Neural crest cell (in vitro differentiated cells): Measurements from ENCODE around the gene FAM117A. TPM values are rescaled to one million over a fixed set of nuclear protein-coding genes. Genes with fewer than 3 reads are reported as not detected.
"Not testable (repeated sequence)": the region's sequence is repeated elsewhere in the genome, so short reads cannot be mapped to it uniquely, and the experiment has no call there.

Experiments
- DNase-seq: peaks from one replicate; pipeline ENCODE4 v3.0.0; 2021; ENCODE audit warnings: low read depth, mixed read lengths, low spot score
- H3K27ac Mint-ChIP-seq: one replicate; pipeline ENCODE4 v1.8.0; 2021; ENCODE audit warnings: mild to moderate bottlenecking, mixed read lengths; ENCODE audit not compliant: unreplicated experiment
- H3K27me3 Mint-ChIP-seq: 2 replicates; pipeline ENCODE4 v1.8.0; 2021; ENCODE audit warnings: low read depth, mild to moderate bottlenecking, mixed read lengths
- H3K36me3 Mint-ChIP-seq: 2 replicates; pipeline ENCODE4 v1.8.0; 2021; ENCODE audit warnings: low read depth, mild to moderate bottlenecking, mixed read lengths
- H3K4me1 Mint-ChIP-seq: 2 replicates; pipeline ENCODE4 v1.8.0; 2021; ENCODE audit warnings: mixed read lengths
- H3K4me3 Mint-ChIP-seq: one replicate; pipeline ENCODE4 v1.8.0; 2021; ENCODE audit warnings: mild to moderate bottlenecking, mixed read lengths
- H3K9me3 Mint-ChIP-seq: 2 replicates; pipeline ENCODE4 v1.8.0; 2021; ENCODE audit warnings: mixed read lengths
- total RNA-seq: library from RNA; stranded (reverse); gene quantifications from 2 replicates; pipeline ENCODE4 v1.2.1, GENCODE V29; 2021
- TF ChIP-seq, protein P1 (sequence below): fragments of 200-600 bp; sonication (generic); conservative IDR thresholded peaks from 2 replicates; pipeline ENCODE4 v1.5.0; 2021; ENCODE audit warnings: antibody characterized with exemption, mild to moderate bottlenecking

Gene FAM117A
- total RNA-seq, 1 donor from 2014 or later = 17.0 TPM

DNA sequence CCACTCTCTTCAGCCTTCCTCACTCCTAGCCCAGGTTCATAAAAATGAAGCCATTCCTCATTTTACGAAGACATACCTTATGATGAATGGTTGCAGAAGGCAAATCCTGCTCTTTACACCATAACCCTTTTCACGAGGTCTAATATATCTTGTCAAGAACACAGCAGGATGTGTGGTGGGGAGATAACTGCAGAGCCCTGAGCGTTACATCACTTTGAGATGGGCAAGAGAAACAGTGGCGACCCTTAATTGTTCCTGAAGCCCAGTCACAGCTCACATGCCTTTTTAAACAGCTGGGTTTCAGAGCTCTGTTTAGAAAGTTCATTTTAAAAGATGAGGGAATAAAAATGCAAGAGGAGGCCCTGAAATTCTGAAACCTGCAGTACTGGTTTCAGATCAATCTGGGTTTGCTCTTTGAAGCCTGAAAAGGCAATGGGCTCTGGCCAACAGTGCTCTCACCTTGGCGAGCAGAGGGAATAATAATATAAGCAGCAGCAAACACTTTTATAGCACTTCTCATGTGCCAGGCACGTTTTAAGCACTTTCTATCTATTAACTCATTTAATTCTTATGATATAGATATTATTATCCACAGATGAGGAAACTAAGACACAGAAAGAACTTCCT, 2.9 kb downstream of the FAM117A start:
- Mint-ChIP-seq H3K27ac (no peak overlapping the region), H3K4me1 (peaks cover 25% of the 10 kb centered on the region), H3K27me3 (peaks cover 16% of the 10 kb centered on the region), H3K36me3 (no peaks in the 10 kb centered on the region), H3K4me3 (peak overlapping the region; percentile 52), H3K9me3 (peaks cover 4% of the 10 kb centered on the region)
- TF ChIP-seq, protein P1, sequence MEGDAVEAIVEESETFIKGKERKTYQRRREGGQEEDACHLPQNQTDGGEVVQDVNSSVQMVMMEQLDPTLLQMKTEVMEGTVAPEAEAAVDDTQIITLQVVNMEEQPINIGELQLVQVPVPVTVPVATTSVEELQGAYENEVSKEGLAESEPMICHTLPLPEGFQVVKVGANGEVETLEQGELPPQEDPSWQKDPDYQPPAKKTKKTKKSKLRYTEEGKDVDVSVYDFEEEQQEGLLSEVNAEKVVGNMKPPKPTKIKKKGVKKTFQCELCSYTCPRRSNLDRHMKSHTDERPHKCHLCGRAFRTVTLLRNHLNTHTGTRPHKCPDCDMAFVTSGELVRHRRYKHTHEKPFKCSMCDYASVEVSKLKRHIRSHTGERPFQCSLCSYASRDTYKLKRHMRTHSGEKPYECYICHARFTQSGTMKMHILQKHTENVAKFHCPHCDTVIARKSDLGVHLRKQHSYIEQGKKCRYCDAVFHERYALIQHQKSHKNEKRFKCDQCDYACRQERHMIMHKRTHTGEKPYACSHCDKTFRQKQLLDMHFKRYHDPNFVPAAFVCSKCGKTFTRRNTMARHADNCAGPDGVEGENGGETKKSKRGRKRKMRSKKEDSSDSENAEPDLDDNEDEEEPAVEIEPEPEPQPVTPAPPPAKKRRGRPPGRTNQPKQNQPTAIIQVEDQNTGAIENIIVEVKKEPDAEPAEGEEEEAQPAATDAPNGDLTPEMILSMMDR = no peak
- DNase-seq = no peak

DNA sequence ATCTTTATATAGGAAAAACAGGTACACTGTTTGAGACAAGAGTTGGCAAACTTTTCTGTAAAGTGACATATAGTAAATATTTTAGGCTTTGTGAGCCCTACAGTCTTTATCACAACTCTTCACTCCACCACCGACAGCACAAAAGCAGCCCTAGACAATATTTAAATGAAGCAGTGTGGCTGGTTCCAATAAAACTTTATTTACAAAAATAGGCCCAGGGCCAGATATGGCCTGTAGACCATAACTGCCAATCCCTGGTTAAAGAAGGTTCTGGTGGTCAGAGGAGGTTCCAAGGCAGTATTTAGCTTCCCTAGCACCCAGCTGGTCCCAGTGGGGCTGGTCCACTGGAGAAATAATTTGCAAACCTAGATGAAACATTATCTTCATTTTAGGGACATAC, 3.6 kb downstream of the FAM117A start:
- TF ChIP-seq, protein P1 = no peak
- Mint-ChIP-seq H3K9me3 (peaks cover 4% of the 10 kb centered on the region), H3K4me1 (peaks cover 25% of the 10 kb centered on the region), H3K4me3 (peak overlapping the region; percentile 29), H3K27ac (no peak overlapping the region), H3K36me3 (no peaks in the 10 kb centered on the region), H3K27me3 (peaks cover 9% of the 10 kb centered on the region)
- no peak for DNase-seq

DNA sequence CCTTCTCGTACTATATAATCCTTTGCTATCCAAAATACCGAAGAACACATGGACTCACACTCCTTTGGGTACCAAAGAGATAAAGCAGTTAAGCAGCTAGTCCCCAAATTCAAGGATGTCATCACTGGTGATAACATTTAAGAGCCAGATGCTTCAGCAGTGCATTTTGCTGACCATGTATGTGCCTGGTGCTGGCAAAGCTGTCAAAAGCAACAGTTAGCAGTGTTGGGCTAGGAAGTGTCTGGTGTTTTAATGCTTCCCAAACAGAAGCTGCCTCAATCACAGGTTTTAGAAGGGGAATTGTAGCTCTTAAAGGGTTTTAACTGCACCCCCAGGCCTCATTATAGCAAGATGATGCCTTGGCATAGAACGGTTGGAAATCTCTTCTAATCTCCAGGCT, 4.7 kb downstream of the FAM117A start:
- Mint-ChIP-seq H3K27me3 (peaks cover 2% of the 10 kb centered on the region), H3K27ac (no peak overlapping the region), H3K4me1 (peaks cover 19% of the 10 kb centered on the region), H3K4me3 (no peak overlapping the region), H3K9me3 (peaks cover 2% of the 10 kb centered on the region), H3K36me3 (no peaks in the 10 kb centered on the region)
- TF ChIP-seq, protein P1 = no peak
- DNase-seq = no peak

DNA sequence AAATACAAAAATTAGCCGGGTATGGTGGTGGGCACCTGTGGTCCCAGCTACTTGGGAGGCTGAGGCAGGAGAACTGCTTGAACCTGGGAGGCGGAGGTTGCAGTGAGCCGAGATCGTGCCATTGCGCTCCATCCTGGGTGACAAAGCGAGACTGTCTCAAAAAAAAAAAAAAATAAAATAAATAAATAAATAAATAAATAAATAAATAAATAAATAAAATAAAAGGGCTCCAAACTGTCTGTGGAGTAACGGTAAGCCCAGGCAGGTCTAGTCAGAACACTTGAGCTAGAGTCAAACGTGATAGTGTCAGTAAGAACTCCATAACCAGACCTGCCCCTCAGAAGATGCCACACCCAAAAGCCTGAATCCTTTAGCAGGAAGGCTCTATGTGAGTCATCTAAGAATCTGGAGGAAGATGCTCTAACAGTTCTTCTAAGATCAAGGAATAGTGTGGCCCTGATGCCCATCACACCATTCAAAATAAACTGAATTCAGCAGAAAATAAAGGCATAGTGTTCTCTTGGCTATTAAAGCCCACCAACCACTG, 5.4 kb downstream of the FAM117A start:
- not testable (repeated sequence) for DNase-seq, H3K36me3 Mint-ChIP-seq, H3K4me3 Mint-ChIP-seq, H3K9me3 Mint-ChIP-seq, H3K27ac Mint-ChIP-seq, H3K27me3 Mint-ChIP-seq
- H3K4me1 Mint-ChIP-seq = peaks cover 16% of the 10 kb centered on the region

DNA sequence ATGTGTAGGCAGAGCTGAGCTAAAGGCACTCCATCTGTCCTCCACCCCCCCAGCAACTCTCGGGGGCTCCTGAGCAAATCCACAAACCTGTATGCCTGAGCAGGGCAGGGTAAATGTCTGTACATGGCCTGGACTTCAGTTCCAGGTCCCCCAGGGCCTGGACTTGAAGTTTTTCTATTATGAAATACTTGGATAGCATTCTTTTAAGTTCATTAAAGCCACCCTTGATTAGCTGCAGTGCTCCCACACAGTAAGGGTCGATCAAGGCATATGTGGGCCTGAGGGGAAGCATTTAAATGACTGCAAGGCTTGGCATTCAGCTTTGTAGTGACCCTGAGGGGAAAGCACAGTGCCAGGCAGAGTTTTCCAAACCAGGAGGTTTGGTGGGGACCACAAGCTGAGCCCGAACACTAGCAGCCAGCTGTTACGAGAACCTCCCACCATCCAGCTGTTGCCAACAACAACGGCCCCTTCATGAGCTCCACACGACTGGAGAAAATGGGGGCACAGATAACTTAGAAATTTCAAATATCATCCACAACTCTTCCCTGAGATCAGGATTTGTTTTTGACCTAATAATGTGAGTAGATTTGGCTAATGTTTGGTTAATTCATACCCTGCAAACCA, 6.7 kb downstream of the FAM117A start:
- no peak overlapping the region for H3K4me3 Mint-ChIP-seq
- peaks cover 6% of the 10 kb centered on the region for H3K4me1 Mint-ChIP-seq
- TF ChIP-seq, protein P1 = no peak
- no peaks in the 10 kb centered on the region for H3K9me3 Mint-ChIP-seq
- no peak for DNase-seq
- no peaks in the 10 kb centered on the region for H3K27me3 Mint-ChIP-seq
- no peaks in the 10 kb centered on the region for H3K36me3 Mint-ChIP-seq
- no peak overlapping the region for H3K27ac Mint-ChIP-seq
